SK-N-SH treated with all-trans-retinoic acid at 6 μM for 48 hours (cell line): ENCODE measurements around the gene SMCR8.

Source experiments
- ATAC-seq: fragments of 200-7000 bp; cut with Tn5 transposase; 3 replicates; pipeline ENCODE4 v1.9.1; 2020; ENCODE audit warnings: mild to moderate bottlenecking, moderate library complexity
- ARNTL ChIP-seq: fragments of 450-650 bp; formaldehyde crosslinking; IDR thresholded peaks from 2 replicates; pipeline ENCODE4 v1.5.0; 2020; ENCODE audit warnings: low read depth, mild to moderate bottlenecking, moderate library complexity, borderline replicate concordance
- BACH2 ChIP-seq: fragments of 250-450 bp; sonication (Bioruptor Pico); IDR thresholded peaks from 2 replicates; pipeline ENCODE4 v1.9.0; 2021; ENCODE audit warnings: mild to moderate bottlenecking, borderline replicate concordance
- CREB5 ChIP-seq: fragments of 250-450 bp; sonication (Bioruptor Pico); IDR thresholded peaks from 2 replicates; pipeline ENCODE4 v1.5.1; 2020; ENCODE audit warnings: low read depth, mild to moderate bottlenecking, moderate library complexity
- CSDC2 ChIP-seq: fragments of 250-450 bp; sonication (Bioruptor Pico); IDR thresholded peaks from 2 replicates; pipeline ENCODE4 v1.5.0; 2020; ENCODE audit warnings: mild to moderate bottlenecking, moderate library complexity
- CSRNP3 ChIP-seq: fragments of 250-450 bp; sonication (Bioruptor Pico); IDR thresholded peaks from 2 replicates; pipeline ENCODE4 v1.5.1; 2021; ENCODE audit warnings: mild to moderate bottlenecking, moderate library complexity
- ESRRG ChIP-seq: fragments of 250-450 bp; sonication (Bioruptor Pico); IDR thresholded peaks from 2 replicates; pipeline ENCODE4 v1.6.1; 2021; ENCODE audit warnings: mild to moderate bottlenecking
- GLIS3 ChIP-seq: fragments of 250-450 bp; sonication (Bioruptor Pico); IDR thresholded peaks from 2 replicates; pipeline ENCODE4 v1.5.0; 2020; ENCODE audit warnings: mild to moderate bottlenecking, moderate library complexity
- ISL1 ChIP-seq: fragments of 250-450 bp; sonication (Bioruptor Pico); IDR thresholded peaks from 2 replicates; pipeline ENCODE4 v2.1.2; 2022; ENCODE audit warnings: mild to moderate bottlenecking, moderate library complexity
- PPARA ChIP-seq: fragments of 250-450 bp; sonication (Bioruptor Pico); IDR thresholded peaks from 2 replicates; pipeline ENCODE4 v1.5.0; 2020; ENCODE audit warnings: mild to moderate bottlenecking, borderline replicate concordance
- RARB ChIP-seq: fragments of 250-450 bp; sonication (Bioruptor Pico); IDR thresholded peaks from 2 replicates; pipeline ENCODE4 v1.8.0; 2021; ENCODE audit warnings: mild to moderate bottlenecking, moderate library complexity
- SNAI2 ChIP-seq: fragments of 250-450 bp; sonication (Bioruptor Pico); IDR thresholded peaks from 2 replicates; pipeline ENCODE4 v1.5.0; 2020; ENCODE audit warnings: mild to moderate bottlenecking, moderate library complexity
- TCF4 ChIP-seq: fragments of 250-450 bp; sonication (Bioruptor Pico); IDR thresholded peaks from 2 replicates; pipeline ENCODE4 v1.8.0; 2021; ENCODE audit warnings: mild to moderate bottlenecking, moderate library complexity, borderline replicate concordance
- TOX ChIP-seq: fragments of 250-450 bp; sonication (Bioruptor Pico); IDR thresholded peaks from 2 replicates; pipeline ENCODE4 v1.8.0; 2021; ENCODE audit warnings: mild to moderate bottlenecking, moderate library complexity, borderline replicate concordance
- ZC3H10 ChIP-seq: fragments of 250-450 bp; sonication (Bioruptor Pico); IDR thresholded peaks from 2 replicates; pipeline ENCODE4 v1.5.1; 2021; ENCODE audit warnings: mild to moderate bottlenecking, moderate library complexity
- ZFP3 ChIP-seq: fragments of 250-450 bp; sonication (Bioruptor Pico); IDR thresholded peaks from 2 replicates; pipeline ENCODE4 v1.5.0; 2020; ENCODE audit warnings: mild to moderate bottlenecking, moderate library complexity
- ZFP30 ChIP-seq: fragments of 450-650 bp; formaldehyde crosslinking; IDR thresholded peaks from 2 replicates; pipeline ENCODE4 v1.5.0; 2022; ENCODE audit warnings: mild to moderate bottlenecking, moderate library complexity
- ZNF565 ChIP-seq: fragments of 450-650 bp; formaldehyde crosslinking; conservative IDR thresholded peaks from 2 replicates; pipeline ENCODE4 v1.5.0; 2020; ENCODE audit warnings: low read depth, mild to moderate bottlenecking, moderate library complexity
- ZNF70 ChIP-seq: fragments of 450-650 bp; formaldehyde crosslinking; IDR thresholded peaks from 2 replicates; pipeline ENCODE4 v1.5.0; 2020; ENCODE audit warnings: mild to moderate bottlenecking, moderate library complexity
- ZNF8 ChIP-seq: fragments of 450-650 bp; formaldehyde crosslinking; IDR thresholded peaks from 2 replicates; pipeline ENCODE4 v1.5.0; 2020; ENCODE audit warnings: mild to moderate bottlenecking, moderate library complexity
- TF ChIP-seq, protein P1 (sequence below): fragments of 250-450 bp; sonication (Bioruptor Pico); IDR thresholded peaks from 2 replicates; pipeline ENCODE4 v1.8.0; 2020; ENCODE audit warnings: mild to moderate bottlenecking, moderate library complexity, borderline replicate concordance
- TF ChIP-seq, protein P2 (sequence below): fragments of 250-450 bp; sonication (Bioruptor Pico); IDR thresholded peaks from 2 replicates; pipeline ENCODE4 v1.8.0; 2021; ENCODE audit warnings: low read depth, mild to moderate bottlenecking, moderate library complexity, borderline replicate concordance

Gene SMCR8

DNA sequence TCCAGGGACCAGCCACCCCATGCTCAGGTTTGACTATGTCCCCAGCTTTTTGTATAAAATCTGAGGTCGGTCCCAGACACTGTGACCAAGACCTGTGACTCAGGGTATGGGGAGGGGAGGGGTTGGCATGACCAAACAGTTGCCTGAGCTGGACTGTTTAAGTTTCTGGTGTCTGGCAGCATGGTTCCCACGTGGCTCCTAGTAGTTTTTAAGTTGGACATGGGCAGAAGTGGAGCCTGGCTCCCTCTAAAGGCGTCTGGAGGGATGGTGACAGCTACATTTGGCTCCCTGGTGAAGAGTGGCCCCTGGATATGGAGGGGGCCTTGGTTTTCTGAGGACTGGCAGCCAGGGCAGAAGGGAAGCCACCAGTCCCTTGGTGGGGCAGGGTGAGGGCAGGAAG lies 7.9 kb downstream of the SMCR8 start (continued):
- TF ChIP-seq CREB5 (CRISPR knock-in tag) (no peak), CSDC2 (CRISPR knock-in tag) (no peak), ISL1 (no peak), TCF4 (CRISPR knock-in tag) (no peak), GLIS3 (no peak)
- TF ChIP-seq, protein P1, sequence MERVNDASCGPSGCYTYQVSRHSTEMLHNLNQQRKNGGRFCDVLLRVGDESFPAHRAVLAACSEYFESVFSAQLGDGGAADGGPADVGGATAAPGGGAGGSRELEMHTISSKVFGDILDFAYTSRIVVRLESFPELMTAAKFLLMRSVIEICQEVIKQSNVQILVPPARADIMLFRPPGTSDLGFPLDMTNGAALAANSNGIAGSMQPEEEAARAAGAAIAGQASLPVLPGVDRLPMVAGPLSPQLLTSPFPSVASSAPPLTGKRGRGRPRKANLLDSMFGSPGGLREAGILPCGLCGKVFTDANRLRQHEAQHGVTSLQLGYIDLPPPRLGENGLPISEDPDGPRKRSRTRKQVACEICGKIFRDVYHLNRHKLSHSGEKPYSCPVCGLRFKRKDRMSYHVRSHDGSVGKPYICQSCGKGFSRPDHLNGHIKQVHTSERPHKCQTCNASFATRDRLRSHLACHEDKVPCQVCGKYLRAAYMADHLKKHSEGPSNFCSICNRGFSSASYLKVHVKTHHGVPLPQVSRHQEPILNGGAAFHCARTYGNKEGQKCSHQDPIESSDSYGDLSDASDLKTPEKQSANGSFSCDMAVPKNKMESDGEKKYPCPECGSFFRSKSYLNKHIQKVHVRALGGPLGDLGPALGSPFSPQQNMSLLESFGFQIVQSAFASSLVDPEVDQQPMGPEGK = no peak
- TF ChIP-seq, protein P2, sequence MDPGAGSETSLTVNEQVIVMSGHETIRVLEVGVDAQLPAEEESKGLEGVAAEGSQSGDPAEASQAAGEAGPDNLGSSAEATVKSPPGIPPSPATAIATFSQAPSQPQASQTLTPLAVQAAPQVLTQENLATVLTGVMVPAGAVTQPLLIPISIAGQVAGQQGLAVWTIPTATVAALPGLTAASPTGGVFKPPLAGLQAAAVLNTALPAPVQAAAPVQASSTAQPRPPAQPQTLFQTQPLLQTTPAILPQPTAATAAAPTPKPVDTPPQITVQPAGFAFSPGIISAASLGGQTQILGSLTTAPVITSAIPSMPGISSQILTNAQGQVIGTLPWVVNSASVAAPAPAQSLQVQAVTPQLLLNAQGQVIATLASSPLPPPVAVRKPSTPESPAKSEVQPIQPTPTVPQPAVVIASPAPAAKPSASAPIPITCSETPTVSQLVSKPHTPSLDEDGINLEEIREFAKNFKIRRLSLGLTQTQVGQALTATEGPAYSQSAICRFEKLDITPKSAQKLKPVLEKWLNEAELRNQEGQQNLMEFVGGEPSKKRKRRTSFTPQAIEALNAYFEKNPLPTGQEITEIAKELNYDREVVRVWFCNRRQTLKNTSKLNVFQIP (CRISPR knock-in tag) = no peak

DNA sequence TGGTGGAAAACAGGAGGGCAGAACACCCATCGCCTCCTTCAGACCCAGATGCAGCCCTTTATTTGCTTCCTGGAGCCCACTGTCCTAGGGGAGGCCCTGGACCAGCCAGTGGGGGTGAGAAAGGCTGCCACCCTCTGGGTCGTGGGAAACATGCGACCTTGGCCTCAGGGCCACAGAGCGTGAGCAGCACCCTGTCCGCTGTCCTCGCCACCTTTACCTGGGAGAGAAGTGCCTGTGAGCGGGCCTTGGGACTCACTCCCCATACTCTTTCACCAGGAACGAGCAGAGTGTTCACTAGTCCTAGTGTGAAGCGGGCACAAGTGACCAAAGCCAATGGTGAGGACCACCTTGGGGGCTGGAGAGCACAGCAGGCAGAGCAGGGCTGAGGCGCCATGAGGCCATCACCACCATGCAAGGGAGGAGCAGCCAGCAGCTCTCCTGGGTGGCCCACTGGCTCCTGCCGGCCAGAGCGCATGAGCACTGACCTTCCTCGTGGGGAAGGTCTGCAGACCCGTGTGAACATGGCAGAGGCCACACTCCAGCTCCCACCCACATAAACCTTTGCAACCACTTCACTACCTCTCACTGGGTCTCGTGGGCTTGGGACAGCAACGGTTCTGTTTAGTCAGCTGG lies 8.5 kb downstream of the SMCR8 start:
- ATAC-seq = no peak
- TF ChIP-seq ZFP3 (CRISPR knock-in tag) (no peak), TCF4 (CRISPR knock-in tag) (no peak), PPARA (CRISPR knock-in tag) (no peak), ARNTL (CRISPR knock-in tag) (no peak), ZC3H10 (CRISPR knock-in tag) (no peak), ZNF565 (CRISPR knock-in tag) (no peak), GLIS3 (no peak), RARB (no peak), CSRNP3 (CRISPR knock-in tag) (no peak), ISL1 (no peak), TOX (CRISPR knock-in tag) (no peak), ZNF70 (CRISPR knock-in tag) (no peak), ESRRG (CRISPR knock-in tag) (no peak), BACH2 (CRISPR knock-in tag) (no peak), ZFP30 (CRISPR knock-in tag) (no peak), CREB5 (CRISPR knock-in tag) (no peak), CSDC2 (CRISPR knock-in tag) (no peak), SNAI2 (CRISPR knock-in tag) (no peak), ZNF8 (no peak)
- TF ChIP-seq, protein P1 = no peak
